ENCODE measurements around the gene ITGAD.

Gene ITGAD

GRCh38 chr16:31367853-31368252 lies 25.3 kb upstream of the ITGAD start:
- no peak for DNase-seq

DNA sequence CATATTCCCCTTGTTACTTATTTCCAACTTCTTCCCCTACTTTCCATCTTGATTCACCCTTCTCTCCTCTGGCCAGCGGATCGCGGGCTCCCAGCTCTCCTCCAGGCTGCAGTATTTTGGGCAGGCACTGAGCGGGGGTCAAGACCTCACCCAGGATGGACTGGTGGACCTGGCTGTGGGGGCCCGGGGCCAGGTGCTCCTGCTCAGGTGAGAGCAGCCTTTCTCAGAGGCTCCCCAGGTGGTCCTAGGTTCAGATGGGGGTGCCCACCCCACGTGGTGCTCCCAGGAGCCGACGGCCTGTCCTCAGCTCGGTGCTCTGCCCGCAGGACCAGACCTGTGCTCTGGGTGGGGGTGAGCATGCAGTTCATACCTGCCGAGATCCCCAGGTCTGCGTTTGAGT lies 22.1 kb upstream of the ITGAD start:
- DNase-seq = no peak

- DNase-seq = no peak
Measured at GRCh38 chr16:31371619-31372484, 21.3 kb upstream of the ITGAD start.

DNA sequence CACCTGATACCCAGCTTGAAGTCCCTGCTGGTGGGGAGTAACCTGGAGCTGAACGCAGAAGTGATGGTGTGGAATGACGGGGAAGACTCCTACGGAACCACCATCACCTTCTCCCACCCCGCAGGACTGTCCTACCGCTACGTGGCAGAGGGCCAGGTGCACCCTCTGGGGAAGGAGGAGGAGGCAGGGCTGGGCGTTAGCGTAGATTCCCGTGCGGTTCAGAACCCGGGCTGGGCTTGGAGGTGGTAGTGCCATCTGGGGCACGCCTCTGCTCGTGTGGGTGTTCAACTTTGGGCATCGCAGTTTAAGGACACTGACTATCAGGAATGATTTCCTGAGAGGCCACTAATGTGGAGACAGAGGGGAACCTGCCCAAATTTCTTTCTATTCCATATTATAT lies 19.9 kb upstream of the ITGAD start:
- no peak for DNase-seq

DNA sequence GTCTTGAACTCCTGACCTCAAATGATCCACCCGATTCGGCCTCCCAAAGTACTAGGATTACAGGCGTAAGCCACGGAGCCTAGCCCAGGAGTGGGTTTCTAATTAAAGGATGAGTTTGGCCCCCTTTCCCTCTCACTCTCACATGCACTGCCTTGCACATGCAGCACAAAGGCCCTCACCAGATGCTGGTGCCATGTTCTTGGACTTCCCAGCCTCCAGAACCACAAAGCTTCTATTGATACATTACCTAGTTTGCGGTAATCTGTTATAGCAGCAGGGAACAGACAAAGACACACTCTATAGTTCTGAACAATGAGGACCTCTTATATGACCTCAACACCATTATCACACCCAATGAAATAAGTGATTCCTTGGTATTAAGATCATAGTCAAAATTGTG lies 17.9 kb upstream of the ITGAD start:
- no peak for DNase-seq

- DNase-seq = no peak
Measured at GRCh38 chr16:31376705-31377104, 16.4 kb upstream of the ITGAD start.

DNA sequence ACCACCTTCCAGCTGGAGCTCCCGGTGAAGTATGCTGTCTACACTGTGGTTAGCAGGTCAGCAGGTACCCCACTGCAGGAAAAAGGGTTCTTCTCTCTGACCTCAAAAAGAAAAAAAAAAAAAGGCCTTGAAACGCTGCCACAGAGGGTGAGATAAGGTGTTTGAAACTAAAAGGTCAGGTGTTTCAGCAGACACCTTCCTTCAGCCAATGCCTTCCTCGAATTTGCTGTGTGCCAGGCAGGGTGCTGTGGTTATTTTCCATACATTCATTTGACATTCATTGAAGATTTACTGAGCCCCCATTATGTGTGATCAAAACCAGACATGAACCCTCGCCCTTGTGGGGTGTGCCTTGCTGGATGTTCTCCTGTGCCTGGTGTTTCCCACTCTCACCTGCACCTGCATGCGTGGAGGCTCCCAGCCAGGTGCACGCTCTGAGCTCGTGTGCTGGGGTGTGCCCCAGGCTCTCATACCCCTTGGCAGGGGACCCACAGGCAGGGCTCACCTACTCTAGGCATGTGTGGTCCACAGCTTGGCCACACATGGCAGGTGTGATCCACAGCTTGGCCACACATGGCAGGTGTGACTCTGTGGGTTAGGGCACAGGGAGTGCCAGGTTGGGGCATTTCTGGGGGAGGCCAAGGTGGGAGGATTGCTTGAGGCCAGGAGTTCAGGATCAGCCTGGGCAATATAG lies 15.8 kb upstream of the ITGAD start:
- no peak for DNase-seq

DNA sequence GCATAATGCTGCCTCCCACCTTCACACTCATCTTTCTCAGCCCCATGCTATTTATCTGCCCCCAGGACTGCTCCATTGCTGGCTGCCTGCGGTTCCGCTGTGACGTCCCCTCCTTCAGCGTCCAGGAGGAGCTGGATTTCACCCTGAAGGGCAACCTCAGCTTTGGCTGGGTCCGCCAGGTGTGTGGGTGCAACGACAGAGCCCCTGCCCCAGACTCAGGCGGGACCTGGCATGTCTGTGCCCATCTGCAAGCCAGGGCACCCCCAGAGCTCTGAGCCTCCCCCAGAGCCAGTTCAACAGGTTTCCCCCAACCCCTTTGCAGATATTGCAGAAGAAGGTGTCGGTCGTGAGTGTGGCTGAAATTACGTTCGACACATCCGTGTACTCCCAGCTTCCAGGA lies 12.9 kb upstream of the ITGAD start:
- DNase-seq = no peak

GRCh38 chr16:31382485-31383161 lies 10.5 kb upstream of the ITGAD start:
- no peak for DNase-seq

- DNase-seq = no peak
Measured at GRCh38 chr16:31385680-31386079, 7.5 kb upstream of the ITGAD start.

DNA sequence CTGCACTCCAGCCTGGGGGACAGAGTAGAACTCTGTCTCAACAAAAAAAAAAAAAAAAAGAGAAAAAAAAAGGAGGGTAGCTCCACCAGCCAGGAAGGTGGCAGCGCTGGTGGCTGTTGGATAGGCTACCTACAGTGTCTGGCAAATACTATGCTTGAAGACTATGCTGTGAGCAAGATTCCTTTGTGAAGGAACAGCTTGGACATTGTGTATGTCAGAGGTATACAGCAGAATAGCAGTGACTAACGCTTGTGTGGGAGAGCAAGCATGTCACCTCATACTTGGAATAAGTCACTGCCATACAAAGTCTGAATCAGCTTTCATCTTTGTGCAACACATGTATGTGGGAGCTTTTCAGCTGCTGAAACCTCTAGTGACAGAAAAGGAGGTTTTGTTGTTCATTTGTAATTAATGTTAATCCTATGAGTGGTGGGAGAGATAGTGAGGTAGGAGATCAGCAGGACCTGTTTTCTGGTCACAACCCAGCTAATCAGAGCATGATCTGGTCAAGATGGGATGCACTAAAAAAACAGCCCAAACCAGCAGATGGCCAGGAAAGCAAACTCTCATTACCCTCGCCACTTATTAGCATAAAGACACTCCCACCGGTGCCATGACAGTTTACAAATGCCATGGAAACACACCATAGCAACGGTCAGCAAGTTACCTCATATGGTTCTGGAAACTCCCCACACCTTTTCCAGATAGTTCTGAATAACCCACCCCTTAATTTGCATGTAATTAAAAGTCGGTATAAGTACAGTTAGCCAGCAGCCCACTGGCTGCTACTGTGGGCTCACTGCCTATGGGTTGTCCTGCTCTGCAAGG lies 6.8 kb upstream of the ITGAD start:
- no peak for DNase-seq

- DNase-seq = no peak
Measured at GRCh38 chr16:31388535-31388934, 4.6 kb upstream of the ITGAD start.

GRCh38 chr16:31390504-31391041 lies 2.6 kb upstream of the ITGAD start:
- DNase-seq = no peak

GRCh38 chr16:31395647-31396046 lies 2.5 kb downstream of the ITGAD start:
- DNase-seq = no peak

- DNase-seq = no peak
Measured at GRCh38 chr16:31397096-31397660, 4.0 kb downstream of the ITGAD start.

GRCh38 chr16:31397701-31398100 lies 4.6 kb downstream of the ITGAD start:
- DNase-seq = no peak

DNA sequence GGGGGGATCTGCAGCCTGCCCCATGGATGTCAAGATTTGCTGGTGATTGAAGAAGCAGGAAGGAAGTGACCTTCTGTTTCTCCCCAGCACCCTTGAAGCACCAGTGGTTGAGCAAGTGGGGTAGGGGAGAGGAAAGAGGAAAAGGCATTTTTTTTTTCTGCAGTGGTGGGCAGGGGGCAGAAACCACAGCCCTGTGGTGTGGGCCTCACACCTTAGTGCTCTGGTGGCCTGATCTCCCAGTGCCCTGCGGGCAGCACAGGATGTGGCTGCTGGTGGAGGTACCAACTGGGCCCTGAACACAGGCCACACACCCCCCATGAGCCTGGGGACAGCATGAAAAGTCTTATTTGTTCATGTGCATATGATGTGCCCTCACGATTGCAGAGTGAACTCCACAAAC lies 7.1 kb downstream of the ITGAD start:
- DNase-seq = no peak

GRCh38 chr16:31401436-31401835 lies 8.3 kb downstream of the ITGAD start:
- DNase-seq = no peak

- DNase-seq = no peak
Measured at GRCh38 chr16:31402687-31403086, 9.6 kb downstream of the ITGAD start.

- no peak for DNase-seq
Measured at GRCh38 chr16:31403590-31404352, 10.6 kb downstream of the ITGAD start.

DNA sequence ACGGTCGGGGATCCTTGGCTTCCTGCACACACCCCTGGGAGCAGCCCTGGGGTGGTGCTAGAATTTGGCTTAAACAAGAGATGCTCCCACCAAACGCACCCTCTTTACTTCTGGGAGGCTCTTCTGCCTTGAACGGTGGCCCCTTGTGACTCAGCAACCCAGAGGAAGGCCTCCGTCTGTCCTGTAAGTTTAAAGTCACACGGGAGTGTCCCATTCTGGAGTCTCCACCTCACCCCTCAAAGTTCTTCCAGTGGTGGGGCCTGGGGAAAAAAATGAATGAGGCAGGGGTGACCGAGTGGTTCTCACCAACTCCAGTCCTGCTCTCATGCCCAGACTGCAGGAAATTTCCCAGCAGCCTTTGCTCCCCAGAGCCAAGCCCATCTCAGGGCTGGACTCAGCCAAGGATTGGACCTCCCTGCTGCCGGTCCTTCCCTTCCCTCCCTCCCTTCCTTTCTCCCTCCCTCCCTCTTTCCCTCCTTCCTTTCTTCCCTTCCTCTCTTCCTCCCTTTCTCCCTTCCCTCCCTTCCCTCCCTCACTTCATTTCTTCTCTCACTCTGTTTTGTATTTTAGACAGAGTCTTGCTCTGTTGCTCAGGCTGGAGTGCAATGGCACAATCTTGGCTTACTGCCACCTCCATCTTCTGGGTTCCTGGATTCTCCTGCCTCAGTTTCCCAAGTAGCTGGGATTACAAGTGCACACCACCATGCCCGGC lies 11.4 kb downstream of the ITGAD start:
- DNase-seq = no peak

Measured in NCI-H2227 treated with DMSO at 0.1 percent for 48 hours (cell line).